Pancreas (tissue), 10 donors: ENCODE results near the gene UCN3. TPM values are rescaled to one million over a fixed set of nuclear protein-coding genes. Genes with fewer than 3 reads are reported as not detected.

ENCODE experiments used
- ATAC-seq, 4 donors: fragments of 200-7000 bp; cut with Tn5 transposase; one replicate each; pipeline versions ENCODE4 v1.8.0 to v1.9.1; 2020; ENCODE audit warnings: mild to moderate bottlenecking in 4 of 4, moderate library complexity in 4 of 4
- DNase-seq, 6 donors: peaks; one replicate each; pipeline ENCODE4 v3.0.0-alpha.2; 2020
- FAIRE-seq: peaks from 2 replicates; lab custom pipeline; 2012; peaks lifted over from hg19 to GRCh38; lab: Jason Lieb, UNC
- H3K27ac ChIP-seq, 4 donors: fragments of 200-600 bp; sonication (generic); 1 replicate in 3 of 4; 2 replicates in 1 of 4; pipeline versions ENCODE4 v1.5.0 to v1.8.0; 2020
- H3K27me3 ChIP-seq, 4 donors: fragments of 200-600 bp; one replicate each; pipeline ENCODE4 v1.8.0; 2021
- H3K36me3 ChIP-seq, 3 donors: fragments of 200-600 bp; sonication (generic) in 1 of 3; one replicate each; pipeline versions ENCODE4 v1.5.0 to v1.8.0; 2020 to 2021
- H3K4me1 ChIP-seq, 3 donors: fragments of 200-600 bp; one replicate each; pipeline ENCODE4 v1.8.0; 2021
- H3K4me3 ChIP-seq, 4 donors: fragments of 200-600 bp; sonication (generic) in 2 of 4; one replicate each; pipeline versions ENCODE4 v1.5.0 to v1.8.0; 2020 to 2021
- H3K9me3 ChIP-seq, 4 donors: fragments of 200-600 bp; one replicate each; pipeline ENCODE4 v1.8.0; 2021
- WGBS, 2 donors: extraction: QIAGEN DNeasy Blood & Tissue Kit; methylation state at CpG; one replicate each; pipeline ENCODE4 v1.1.7; 2013; 5-methylcytosine and 5-hydroxymethylcytosine counted together
- intact Hi-C, 3 donors: fragments of 100-400 bp; cut with DNase I; formaldehyde crosslinking; loops; one replicate each; pipeline versions ENCODE4 v1.11.1 to v1.14.2; 2022
- polyA plus RNA-seq, 2 donors: library from polyadenylated mRNA; stranded (reverse); fragments of 200-250 nt; gene quantifications; one replicate each; pipeline ENCODE4 v1.2.3, GENCODE V29; 2013
- total RNA-seq, 6 donors: library from RNA; stranded (reverse); fragmentation: NEBNext Ultra II Directional in 4 of 6; extraction: Animal tissue kit (Norgen Biotek cat#: 25700) in 4 of 6; gene quantifications; one replicate each; pipeline versions ENCODE4 v1.2.1 to v1.2.4, GENCODE V29; 2021 to 2023
- TF ChIP-seq, protein P1 (sequence below), 4 donors: fragments of 200-600 bp; sonication (generic) in 3 of 4; IDR thresholded peaks; one replicate each; pipeline versions ENCODE4 v1.5.0 to v1.8.0; 2021; ENCODE audit warnings: antibody characterized with exemption in 4 of 4
- donor health status: healthy with polysubstance abuse.
- donor health status: DM: no; HTN: no; CAD: no; lungs with moderate emphysema.
- donor health status: DM: no; HTN: no; CAD: no.
- donor health status: control.
- donor health status: control.
- donor health status: Bipolar disorder and iron deficiency.
- donor health status: DM: yes; HTN: yes; CAD: no.
- donor health status: DM: no; HTN: no; CAD: no.
- donor health status: DM: no; HTN: no; CAD: no.
- donor health status: DM: yes; HTN: yes; CAD: no.

Gene UCN3
- total and polyA plus RNA-seq, 8 donors = 0.66 to 45.7 (median 2.5) TPM

DNA sequence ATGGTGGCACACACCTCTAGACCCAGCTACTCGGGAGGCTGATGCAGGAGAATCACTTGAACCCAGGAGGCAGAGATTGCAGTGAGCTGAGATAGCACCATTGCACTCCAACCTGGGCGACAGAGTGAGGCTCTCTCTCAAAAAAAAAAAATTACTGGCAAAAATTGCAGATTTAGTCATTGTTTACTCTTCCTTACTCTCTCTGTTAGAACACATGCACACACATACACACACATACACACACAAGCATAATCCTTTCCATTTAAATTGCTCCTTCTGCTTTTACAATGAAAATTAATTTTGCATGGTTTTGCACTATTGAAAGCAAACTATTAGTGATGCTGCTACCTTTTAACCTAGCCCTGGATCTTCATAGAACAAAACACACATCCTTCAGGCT lies 15.4 kb upstream of the UCN3 start:
- intact Hi-C loops = no loop called here
- FAIRE-seq = no peak
- WGBS, 2 donors = 60 to 64% methylated on average over 2 of the region's 2 CpGs

DNA sequence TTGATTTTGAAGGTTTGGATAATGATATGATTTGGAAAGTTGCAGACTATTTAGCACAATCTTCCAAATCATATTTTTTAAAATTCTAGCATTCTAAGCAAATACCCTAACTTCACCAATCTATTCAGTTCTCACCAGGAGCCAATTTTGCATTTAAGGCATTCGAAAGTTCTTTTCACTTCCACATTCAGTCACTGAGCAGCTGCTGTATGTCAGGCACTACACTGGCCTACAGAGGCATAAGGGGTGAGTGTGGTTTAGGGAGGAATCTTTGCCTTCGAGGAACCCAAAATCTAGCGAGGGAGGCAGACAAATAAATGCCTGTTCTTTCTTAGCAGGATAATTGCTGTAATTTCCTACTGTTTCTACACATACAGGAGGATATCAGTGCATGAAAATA lies 10.7 kb upstream of the UCN3 start:
- TF ChIP-seq, protein P1, sequence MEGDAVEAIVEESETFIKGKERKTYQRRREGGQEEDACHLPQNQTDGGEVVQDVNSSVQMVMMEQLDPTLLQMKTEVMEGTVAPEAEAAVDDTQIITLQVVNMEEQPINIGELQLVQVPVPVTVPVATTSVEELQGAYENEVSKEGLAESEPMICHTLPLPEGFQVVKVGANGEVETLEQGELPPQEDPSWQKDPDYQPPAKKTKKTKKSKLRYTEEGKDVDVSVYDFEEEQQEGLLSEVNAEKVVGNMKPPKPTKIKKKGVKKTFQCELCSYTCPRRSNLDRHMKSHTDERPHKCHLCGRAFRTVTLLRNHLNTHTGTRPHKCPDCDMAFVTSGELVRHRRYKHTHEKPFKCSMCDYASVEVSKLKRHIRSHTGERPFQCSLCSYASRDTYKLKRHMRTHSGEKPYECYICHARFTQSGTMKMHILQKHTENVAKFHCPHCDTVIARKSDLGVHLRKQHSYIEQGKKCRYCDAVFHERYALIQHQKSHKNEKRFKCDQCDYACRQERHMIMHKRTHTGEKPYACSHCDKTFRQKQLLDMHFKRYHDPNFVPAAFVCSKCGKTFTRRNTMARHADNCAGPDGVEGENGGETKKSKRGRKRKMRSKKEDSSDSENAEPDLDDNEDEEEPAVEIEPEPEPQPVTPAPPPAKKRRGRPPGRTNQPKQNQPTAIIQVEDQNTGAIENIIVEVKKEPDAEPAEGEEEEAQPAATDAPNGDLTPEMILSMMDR (IDR thresholded peaks at IDR 0.05) = no peak
- FAIRE-seq = no peak

More for the DNA sequence above, 15.4 kb upstream of the UCN3 start:
- no peak for DNase-seq
- no peaks in the 10 kb centered on the region for H3K4me1 ChIP-seq
- ATAC-seq = no peak
- H3K27ac ChIP-seq = no peak overlapping the region
- H3K27me3 ChIP-seq = no peaks in the 10 kb centered on the region
- H3K9me3 ChIP-seq = no peaks in the 10 kb centered on the region
- H3K36me3 ChIP-seq = no peaks in the 10 kb centered on the region
- no peak overlapping the region for H3K4me3 ChIP-seq
- TF ChIP-seq, protein P1 (IDR thresholded peaks at IDR 0.05) = no peak

DNA sequence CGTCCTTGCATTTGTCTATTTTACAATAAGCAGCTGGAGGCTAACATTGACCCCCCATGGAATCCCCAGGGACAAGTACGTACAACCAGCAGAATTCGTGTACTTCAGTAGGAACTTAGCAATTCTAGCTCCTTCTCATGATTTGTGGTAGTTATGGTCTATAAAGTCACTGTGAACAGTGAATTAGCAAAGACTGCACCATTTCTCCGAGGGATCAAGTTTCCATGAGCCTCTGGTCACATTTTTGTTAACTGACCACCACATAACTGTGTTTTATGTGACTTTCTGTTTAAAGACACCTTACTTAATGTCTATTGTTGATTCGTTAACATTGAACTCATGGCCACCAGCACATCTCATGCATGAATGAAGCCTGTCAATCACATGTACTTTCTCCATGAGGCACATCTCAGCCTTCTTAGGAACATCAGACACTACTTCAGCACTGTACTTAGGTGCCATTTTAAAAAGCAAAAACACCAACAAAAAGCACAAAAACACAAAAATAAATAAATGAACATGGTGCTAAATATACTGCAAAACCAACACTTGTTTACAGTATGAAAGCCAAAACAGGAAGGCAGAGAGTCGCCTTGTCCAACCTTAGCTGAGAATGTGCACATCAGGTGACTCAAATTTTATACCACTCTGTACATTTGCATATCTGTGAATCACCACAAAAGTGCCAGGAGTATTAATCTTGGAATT lies 9.0 kb upstream of the UCN3 start:
- WGBS, 2 donors = 80 to 87% methylated on average over 6 of the region's 6 CpGs
- Histone ChIP-seq H3K4me1 (no peaks in the 10 kb centered on the region), H3K27me3 (peaks cover 0 to 6% (median 0%) of the 10 kb centered on the region in 4 donors), H3K4me3 (no peak overlapping the region), H3K27ac (no peak overlapping the region), H3K36me3 (no peaks in the 10 kb centered on the region), H3K9me3 (no peaks in the 10 kb centered on the region)
- TF ChIP-seq, protein P1 (IDR thresholded peaks at IDR 0.05) = no peak
- no peak for ATAC-seq
- no peak for DNase-seq
- FAIRE-seq = no peak
- intact Hi-C loops = no loop called here

More for the DNA sequence above, 10.7 kb upstream of the UCN3 start:
- Histone ChIP-seq H3K9me3 (no peaks in the 10 kb centered on the region), H3K36me3 (no peaks in the 10 kb centered on the region), H3K4me3 (no peak overlapping the region), H3K27ac (no peak overlapping the region), H3K4me1 (no peaks in the 10 kb centered on the region), H3K27me3 (no peaks in the 10 kb centered on the region)
- ATAC-seq (no peak), DNase-seq (no peak)
- WGBS, 2 donors = 40 to 82% methylated on average over 3 of the region's 3 CpGs
- intact Hi-C loops = no loop called here

DNA sequence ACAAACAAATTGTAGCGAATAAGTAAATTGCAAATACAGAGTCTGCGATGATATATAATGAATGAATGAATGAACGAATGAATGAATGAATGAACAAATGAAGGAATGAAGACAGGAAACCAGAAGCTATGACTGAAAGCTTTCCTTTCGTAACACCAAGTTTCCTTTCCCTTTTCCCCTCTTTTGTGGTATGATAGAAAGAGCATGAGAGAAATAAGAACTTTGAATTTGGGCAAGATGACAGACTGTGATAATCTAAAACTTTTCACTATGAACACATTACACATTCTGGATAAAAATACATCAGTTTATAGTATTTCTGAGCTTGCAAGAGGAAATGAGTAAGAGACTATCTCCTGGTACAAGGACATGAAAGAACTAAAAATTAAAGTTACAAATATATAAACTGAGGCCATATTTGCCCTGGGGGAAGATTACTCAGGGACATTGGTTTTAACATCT lies 8.4 kb upstream of the UCN3 start:
- TF ChIP-seq, protein P1 (IDR thresholded peaks at IDR 0.05) = no peak
- ATAC-seq (no peak), DNase-seq (no peak), FAIRE-seq (no peak)
- no peak overlapping the region for H3K27ac ChIP-seq
- no peak overlapping the region for H3K4me3 ChIP-seq
- H3K9me3 ChIP-seq = no peaks in the 10 kb centered on the region
- intact Hi-C loops = no loop called here
- H3K36me3 ChIP-seq = no peaks in the 10 kb centered on the region
- peaks cover 0 to 6% (median 0%) of the 10 kb centered on the region in 4 donors for H3K27me3 ChIP-seq
- no peaks in the 10 kb centered on the region for H3K4me1 ChIP-seq
- 72 to 76% methylated on average over 4 of the region's 4 CpGs for WGBS, 2 donors

DNA sequence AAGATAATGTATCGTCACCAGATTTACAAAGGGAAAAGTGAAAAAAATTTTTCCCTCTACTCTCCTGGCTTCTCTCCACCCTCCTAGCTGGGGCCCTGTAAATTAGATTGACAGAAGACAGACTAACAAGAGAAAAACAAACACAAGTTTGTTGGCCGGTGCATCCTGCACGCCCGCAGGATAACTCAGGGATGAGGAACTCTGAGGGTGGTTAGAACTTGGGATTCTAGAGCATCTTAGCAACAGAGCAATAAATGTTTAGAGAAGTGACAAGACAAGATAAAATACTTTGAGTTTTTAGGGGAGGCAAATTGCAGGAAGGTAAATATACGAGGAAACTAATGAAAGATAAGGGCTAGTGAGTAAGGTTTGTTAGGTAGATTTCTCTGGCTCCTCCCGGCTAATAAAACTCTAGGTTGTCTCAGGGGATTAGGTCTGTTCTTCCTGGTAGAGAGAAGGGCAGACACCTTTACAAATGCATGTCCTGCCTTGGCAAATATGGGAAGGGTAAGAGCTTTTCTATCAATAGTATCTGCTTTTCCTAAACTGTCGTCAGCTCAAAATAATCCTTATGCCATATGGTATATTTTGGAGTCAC lies 4.3 kb upstream of the UCN3 start:
- no peak for FAIRE-seq
- intact Hi-C loops = no loop called here
- H3K4me1 ChIP-seq = no peaks in the 10 kb centered on the region
- WGBS, 2 donors = 57 to 60% methylated on average over 7 of the region's 7 CpGs
- H3K27me3 ChIP-seq = peaks cover 0 to 6% (median 3%) of the 10 kb centered on the region in 4 donors
- no peak for ATAC-seq
- TF ChIP-seq, protein P1 (IDR thresholded peaks at IDR 0.05) = no peak
- H3K36me3 ChIP-seq = no peaks in the 10 kb centered on the region
- H3K9me3 ChIP-seq = no peaks in the 10 kb centered on the region
- no peak for DNase-seq
- no peak overlapping the region for H3K4me3 ChIP-seq
- H3K27ac ChIP-seq = no peak overlapping the region
